ENCODE results near the gene CHAC1.

Gene CHAC1

GRCh38 chr15:40952901-40953712, at the start of gene CHAC1:
Gene CHAC1 (plus strand): TSS chr15:40953471. CDS start chr15:40953584, 113 bp downstream.
- peak; percentile 93 for DNase-seq

- DNase-seq = no peak
Measured at GRCh38 chr15:40904552-40905201, 48.6 kb upstream of the CHAC1 start.

GRCh38 chr15:40906091-40906990, 46.9 kb upstream of the CHAC1 start:
- peak; percentile 94 for DNase-seq

DNA sequence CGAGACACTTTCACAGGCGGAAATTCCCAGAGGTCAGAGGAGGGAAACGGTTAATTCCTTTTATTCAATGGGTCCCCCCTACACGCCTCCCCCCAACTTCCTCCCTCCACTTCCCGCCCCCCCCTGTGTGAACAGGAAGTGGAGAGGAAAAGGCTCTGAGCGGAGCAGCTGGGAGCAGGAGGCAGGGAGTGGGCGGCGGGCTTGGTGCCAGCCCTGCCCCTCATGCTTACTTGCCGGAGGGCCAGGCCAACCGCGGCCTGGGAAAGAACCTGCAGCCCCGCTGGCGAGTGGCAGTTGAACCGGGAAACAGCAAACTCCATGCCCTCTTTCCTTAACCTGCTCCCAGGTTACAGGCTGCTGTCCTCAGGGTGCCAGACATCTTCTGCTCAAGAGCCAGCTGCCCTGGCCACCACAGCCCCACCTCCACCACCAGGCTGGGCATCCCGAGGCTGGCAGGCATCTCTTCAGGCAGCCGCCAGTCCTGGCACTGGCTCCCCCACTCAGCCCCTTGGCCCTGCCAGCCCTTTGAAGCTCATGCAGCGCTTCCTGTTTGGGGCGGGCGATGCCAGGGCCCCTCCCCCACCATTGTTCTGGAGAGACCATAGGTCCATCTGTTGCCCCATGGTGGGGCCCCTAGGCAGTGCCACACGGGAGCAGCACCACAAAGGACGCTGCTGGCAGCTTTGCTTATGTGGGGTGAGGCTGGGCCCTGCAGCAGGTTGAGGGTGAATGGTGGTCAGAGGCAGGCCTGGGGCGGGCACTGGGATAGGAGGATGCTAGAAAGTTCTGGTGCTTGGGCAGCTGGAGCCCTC, 46.1 kb upstream of the CHAC1 start:
- peak; percentile 77 for DNase-seq

- DNase-seq = no peak
Measured at GRCh38 chr15:40908095-40908494, 45.2 kb upstream of the CHAC1 start.

DNA sequence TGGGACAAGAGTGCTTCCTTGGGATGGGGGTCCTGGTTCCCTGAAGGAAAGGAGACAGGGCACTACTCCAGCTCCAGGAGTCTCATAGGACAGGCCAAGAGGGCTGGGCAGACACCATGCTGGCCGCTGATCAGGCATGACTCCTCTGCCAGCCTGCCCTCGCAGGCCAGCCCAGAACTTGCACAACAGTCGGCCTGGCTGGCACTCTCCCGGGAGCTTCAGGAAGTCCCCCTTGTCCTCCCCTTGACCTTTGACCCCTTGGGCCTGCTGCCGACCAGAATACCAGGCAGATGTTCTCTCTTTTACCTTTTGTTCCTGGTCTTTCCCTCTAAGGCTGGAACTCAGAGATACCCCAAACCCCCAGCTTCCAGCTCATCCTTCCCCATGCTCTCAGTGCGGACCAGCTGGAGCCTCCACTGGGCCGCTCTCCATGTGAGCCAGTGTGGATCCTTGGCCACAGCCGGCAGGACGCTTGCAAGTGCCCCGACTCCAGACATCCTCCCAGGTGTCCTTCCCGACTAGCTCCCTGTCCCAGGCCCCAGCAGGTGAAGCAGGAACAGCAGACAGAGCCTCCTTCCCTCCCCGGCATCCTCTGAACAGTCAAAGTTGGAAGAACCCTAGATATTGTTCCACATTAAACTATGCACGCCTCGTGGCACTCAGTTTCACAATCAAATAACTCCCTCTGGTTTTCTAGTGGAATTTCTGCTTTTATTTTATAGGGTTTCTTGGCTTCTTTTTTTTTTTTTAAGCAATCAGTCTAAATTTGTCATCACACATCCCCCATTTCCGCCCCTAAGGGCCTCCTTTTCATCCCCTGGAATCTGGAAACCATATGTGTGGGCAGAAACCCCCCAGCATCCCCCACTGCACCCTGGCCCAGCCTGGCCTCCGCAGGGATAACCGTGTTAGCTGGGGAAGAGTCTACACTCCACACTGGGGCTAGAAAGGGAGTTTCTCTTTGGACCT, 43.3 kb upstream of the CHAC1 start:
- peak; percentile 13 for DNase-seq

DNA sequence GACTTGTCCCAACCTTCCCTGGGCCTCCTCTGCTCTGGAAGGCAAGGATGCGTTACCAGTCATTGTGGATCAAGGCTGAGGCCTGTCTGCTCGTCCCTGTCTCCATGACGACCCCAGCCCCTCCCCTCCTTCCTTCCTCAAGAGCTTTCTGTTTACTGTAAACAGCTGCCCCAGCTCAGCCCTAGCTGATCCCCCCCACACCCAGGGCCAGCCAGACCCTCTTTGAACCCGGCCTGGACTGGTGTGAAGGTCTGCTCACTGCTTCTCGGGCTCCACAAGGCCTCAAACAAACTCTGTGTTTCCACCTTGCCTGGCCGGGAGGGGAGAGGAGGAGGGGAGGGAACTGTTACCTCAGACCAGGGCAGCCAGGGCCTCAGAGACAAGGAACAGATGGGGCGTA, 42.1 kb upstream of the CHAC1 start:
- DNase-seq = peak; percentile 34

DNA sequence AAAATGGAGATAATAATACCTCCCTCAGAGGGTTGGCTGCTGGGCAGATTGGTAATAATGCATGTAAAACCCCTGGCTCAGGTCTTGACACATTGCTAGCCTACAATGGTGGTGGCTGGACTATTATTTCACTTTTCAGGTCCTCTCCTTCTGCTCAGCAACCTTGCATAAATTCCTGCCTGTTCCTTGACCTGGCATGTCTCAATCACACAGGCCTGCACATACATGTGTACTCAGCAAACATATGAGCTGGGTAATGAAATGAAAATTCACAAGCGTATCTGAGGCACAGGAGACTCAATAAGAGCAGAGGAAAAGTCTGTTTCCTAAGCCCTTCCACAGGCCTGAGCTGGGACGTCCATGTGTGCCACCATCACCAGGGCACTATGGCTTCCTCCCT, 41.6 kb upstream of the CHAC1 start:
- no peak for DNase-seq

- DNase-seq = no peak
Measured at GRCh38 chr15:40912478-40912877, 40.8 kb upstream of the CHAC1 start.

DNA sequence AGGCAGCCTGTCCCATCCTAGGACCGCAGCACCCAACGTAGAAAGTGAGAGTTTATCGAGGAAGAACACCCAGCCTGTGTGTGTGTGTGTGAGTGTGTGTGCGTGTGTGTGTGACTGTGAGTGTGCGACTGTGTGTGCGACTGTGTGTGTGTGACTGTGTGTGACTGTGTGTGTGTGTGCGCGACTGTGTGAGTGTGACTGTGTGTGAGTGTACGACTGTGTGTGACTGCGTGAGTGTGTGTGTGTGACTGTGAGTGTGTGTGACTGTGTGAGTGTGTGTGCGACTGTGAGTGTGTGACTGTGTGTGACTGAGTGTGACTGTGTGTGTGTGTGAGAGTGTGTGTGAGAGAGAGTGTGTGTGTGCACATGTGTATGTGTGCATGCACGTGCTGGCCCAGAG, 39.3 kb upstream of the CHAC1 start:
- no peak for DNase-seq

GRCh38 chr15:40914486-40914885, 38.8 kb upstream of the CHAC1 start:
- DNase-seq = no peak

DNA sequence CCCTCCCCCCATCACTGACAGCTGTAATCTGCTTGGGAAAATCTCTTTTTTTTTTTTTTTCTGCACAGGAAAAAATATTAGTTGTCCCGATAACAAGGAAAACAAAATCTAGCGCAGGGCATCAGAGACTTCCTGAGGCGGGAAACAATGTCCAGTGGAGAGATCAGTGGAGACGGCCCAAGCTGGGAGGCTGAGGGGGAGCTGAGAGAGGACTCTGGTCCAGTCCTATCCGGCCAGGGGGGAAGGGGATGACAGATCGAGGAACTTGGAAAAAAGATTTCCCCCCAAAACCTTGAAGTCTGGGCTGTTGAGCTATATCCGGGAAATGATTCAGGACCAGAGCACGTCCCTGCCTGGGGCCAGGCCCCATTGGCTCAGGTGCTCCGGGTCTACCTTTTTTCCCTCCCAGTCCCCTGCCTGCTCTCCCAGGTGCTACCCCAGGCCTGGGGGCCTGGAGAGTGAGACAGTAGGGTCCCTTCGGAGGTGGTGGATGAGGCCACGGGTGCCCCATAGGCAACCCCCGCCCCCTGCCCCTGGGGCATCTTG, 38.1 kb upstream of the CHAC1 start:
- DNase-seq = no peak

DNA sequence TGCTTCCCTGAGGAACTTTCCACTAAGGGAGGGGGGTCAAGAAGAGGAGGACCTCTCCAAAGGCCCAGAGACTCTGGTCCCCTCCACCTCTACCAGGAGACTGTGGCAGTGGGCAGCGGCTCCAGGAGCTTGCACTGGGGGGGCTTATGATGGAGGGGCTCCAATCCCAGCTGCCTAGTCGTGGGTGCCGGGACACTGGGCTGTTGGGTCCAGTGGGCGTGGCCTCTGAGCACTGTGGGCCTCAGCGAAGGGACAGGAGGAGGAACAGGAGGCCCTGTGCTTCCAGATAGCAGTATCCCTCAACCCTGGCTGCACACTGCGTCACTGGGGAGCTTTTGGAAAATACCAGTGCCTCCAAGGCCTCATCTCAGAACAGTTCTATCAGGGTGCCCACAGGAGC, 37.6 kb upstream of the CHAC1 start:
- DNase-seq = no peak

DNA sequence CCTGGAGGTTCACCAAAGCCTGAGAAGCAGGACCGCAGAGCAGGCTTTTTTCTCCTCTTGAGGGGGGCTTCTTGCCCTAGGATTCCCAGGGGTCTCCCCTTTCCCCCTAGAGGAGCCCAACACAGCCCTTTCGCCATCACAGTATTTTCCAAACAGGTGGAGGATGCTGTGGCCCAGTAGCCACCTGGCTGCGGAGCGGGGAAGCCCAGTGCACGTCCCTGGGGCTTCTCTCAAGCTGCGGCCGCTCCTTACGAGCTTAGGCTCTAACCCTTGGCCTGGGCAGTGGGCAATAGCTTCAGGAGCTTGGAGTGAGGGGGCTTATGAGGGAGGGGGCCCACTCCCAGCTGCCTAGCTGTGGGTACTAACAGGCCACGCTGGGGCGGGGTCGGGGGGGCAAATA, 35.7 kb upstream of the CHAC1 start:
- no peak for DNase-seq

DNA sequence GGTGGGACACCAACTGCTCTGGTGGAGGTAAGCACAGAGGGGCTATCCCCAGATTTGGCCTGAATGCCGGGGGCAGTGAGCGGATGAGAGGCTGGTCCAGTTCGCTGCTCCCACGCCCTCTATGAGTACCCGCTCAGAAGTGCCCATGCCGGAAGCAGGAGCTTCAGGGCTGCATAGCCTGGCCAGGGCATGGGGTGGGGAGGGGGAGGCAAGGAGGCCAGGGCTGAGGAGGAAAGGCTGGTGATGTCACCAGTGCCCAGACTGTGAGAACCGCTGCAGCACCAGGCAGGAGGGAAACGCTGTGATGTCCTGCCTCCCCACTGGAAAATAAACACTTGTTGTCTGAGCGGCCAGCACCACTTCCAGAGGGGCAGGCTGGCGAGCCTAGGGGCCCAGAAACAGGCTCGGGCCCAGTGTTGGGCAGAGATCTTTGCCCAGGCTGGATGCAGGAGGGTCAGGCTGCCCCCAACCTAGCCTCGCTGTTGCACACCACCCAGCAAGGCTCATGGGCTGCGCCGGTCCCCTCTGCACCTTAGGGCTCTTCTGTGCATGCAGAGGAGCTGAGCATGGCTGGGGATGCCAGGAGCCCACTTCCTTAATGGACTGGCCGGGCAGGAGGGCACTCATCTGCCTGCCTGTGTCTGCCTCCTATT, 35.0 kb upstream of the CHAC1 start:
- peak; percentile 28 for DNase-seq

GRCh38 chr15:40918799-40919392, 34.4 kb upstream of the CHAC1 start:
- DNase-seq = peak; percentile 28

DNA sequence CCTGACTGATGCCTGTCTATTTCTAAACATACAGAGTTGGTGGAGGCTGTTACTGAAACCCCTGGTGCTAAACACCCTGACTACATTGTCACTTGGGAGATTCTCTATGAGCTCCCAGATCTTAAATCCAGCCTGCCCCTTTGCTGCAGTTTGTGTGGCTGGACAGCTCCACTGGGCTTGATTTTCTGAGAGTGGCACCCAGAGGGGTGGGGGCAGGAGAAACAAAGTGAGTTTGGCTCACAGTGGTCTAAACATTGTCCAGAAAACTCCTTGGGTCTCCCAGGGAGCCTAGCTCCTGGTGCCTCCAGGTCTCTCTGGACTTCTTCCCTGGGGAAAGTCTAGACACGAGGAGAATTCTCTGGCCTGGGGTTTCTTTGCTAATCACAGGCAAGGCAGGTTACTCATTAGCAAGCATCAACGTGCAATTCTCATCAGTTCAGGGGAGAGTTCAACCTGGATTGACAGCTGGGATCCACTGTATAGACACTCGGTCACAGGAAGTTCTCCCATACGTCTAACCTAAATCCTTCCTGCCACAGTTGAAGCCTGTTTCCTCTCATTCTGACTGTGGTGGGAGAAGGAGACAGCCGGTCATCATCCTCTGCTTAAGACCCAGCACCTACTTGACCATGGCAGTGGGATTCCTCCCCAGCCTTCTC, 31.2 kb upstream of the CHAC1 start:
- no peak for DNase-seq

- no peak for DNase-seq
Measured at GRCh38 chr15:40922608-40923005, 30.7 kb upstream of the CHAC1 start.

GRCh38 chr15:40923551-40923950, 29.7 kb upstream of the CHAC1 start:
- DNase-seq = no peak

- no peak for DNase-seq
Measured at GRCh38 chr15:40925495-40925862, 27.8 kb upstream of the CHAC1 start.

Measured in femur (tissue), 1 donor.